ENCODE measurements around the gene SLC9B1. TPM values are rescaled to one million over a fixed set of nuclear protein-coding genes. Genes with fewer than 3 reads are reported as not detected.

Gene SLC9B1
- total and polyA plus RNA-seq, 2 of the 13 experiments (the other 11 are each of a cell fraction or from before 2014, with no cell fraction given), result 0.17 to 0.20 TPM

DNA sequence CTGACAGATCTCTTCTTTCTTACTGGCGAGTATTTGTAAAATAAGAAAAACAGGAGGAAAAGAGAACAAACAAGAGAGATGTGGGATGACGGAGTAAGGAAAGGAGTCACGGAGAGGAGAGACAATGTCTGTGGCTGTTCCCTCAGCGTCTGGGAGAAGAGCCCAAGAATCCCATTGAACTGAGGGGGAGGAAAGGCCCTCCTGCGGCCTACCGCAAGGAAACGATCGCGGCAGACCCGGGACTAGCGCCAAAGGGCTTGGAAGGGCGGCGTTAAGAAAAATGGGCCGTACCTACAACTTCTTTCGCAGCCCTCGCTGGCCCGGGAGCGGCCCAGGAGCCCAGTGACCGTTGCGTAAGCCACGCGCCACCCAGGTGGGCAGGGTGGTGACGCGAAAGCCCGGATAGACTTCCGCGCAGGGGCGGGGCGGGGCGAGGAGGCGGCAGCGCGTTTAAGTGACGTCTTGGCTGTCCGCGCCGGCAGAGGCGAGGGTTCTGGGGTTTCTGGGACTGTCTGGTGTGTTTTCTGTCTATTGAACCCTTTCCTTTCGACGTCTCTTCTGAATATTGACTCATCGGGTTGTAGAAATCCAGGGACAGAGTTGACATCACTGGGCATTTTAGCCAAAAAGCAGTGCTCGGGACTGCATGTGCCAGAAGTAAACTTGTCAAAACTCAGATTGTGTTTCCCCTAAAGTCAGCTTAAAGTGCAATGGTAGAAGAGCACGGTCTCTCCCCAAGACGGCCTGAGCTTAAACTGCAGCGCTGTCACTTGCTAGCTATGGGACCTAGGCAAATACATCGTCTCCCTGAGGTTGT, at the start of gene SLC9B1 (continued):
- TF ChIP-seq NR2C2 (CRISPR knock-in tag; IDR thresholded peaks at IDR 0.05; ENCODE audit: borderline replicate concordance), result peak; percentile 63; the same call in 1 of the 2 replicates
- TF ChIP-seq CBX5 (CRISPR knock-in tag; IDR thresholded peaks at IDR 0.05; ENCODE audit: borderline replicate concordance), result peak; percentile 93; the same call in 1 of the 2 replicates
- no peak for TF ChIP-seq ZNF550 (CRISPR knock-in tag; IDR thresholded peaks at IDR 0.05; ENCODE audit: borderline replicate concordance)
- TF ChIP-seq, protein P1, sequence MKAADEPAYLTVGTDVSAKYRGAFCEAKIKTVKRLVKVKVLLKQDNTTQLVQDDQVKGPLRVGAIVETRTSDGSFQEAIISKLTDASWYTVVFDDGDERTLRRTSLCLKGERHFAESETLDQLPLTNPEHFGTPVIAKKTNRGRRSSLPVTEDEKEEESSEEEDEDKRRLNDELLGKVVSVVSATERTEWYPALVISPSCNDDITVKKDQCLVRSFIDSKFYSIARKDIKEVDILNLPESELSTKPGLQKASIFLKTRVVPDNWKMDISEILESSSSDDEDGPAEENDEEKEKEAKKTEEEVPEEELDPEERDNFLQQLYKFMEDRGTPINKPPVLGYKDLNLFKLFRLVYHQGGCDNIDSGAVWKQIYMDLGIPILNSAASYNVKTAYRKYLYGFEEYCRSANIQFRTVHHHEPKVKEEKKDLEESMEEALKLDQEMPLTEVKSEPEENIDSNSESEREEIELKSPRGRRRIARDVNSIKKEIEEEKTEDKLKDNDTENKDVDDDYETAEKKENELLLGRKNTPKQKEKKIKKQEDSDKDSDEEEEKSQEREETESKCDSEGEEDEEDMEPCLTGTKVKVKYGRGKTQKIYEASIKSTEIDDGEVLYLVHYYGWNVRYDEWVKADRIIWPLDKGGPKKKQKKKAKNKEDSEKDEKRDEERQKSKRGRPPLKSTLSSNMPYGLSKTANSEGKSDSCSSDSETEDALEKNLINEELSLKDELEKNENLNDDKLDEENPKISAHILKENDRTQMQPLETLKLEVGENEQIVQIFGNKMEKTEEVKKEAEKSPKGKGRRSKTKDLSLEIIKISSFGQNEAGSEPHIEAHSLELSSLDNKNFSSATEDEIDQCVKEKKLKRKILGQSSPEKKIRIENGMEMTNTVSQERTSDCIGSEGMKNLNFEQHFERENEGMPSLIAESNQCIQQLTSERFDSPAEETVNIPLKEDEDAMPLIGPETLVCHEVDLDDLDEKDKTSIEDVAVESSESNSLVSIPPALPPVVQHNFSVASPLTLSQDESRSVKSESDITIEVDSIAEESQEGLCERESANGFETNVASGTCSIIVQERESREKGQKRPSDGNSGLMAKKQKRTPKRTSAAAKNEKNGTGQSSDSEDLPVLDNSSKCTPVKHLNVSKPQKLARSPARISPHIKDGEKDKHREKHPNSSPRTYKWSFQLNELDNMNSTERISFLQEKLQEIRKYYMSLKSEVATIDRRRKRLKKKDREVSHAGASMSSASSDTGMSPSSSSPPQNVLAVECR (CRISPR knock-in tag; IDR thresholded peaks at IDR 0.05; ENCODE audit: borderline replicate concordance), result peak; percentile 91
- TF ChIP-seq EZH2 (conservative IDR thresholded peaks at IDR 0.05; ENCODE audit: low read depth, low read length), result no peak
- TF ChIP-seq, protein P2, sequence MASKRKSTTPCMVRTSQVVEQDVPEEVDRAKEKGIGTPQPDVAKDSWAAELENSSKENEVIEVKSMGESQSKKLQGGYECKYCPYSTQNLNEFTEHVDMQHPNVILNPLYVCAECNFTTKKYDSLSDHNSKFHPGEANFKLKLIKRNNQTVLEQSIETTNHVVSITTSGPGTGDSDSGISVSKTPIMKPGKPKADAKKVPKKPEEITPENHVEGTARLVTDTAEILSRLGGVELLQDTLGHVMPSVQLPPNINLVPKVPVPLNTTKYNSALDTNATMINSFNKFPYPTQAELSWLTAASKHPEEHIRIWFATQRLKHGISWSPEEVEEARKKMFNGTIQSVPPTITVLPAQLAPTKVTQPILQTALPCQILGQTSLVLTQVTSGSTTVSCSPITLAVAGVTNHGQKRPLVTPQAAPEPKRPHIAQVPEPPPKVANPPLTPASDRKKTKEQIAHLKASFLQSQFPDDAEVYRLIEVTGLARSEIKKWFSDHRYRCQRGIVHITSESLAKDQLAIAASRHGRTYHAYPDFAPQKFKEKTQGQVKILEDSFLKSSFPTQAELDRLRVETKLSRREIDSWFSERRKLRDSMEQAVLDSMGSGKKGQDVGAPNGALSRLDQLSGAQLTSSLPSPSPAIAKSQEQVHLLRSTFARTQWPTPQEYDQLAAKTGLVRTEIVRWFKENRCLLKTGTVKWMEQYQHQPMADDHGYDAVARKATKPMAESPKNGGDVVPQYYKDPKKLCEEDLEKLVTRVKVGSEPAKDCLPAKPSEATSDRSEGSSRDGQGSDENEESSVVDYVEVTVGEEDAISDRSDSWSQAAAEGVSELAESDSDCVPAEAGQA (IDR thresholded peaks at IDR 0.05; ENCODE audit: low read depth), result peak; percentile 89
- TF ChIP-seq, protein P2 (CRISPR knock-in tag; IDR thresholded peaks at IDR 0.05; ENCODE audit: borderline replicate concordance), result no peak
- no peak for TF ChIP-seq KLF13 (CRISPR knock-in tag; IDR thresholded peaks at IDR 0.05)
- no peak; the same call in 1 of the 2 replicates for TF ChIP-seq SP140L (CRISPR knock-in tag; IDR thresholded peaks at IDR 0.05; ENCODE audit: borderline replicate concordance)
- TF ChIP-seq SRF (IDR thresholded peaks at IDR 0.05; ENCODE audit: low read depth, low read length), result no peak
- TF ChIP-seq, protein P3, sequence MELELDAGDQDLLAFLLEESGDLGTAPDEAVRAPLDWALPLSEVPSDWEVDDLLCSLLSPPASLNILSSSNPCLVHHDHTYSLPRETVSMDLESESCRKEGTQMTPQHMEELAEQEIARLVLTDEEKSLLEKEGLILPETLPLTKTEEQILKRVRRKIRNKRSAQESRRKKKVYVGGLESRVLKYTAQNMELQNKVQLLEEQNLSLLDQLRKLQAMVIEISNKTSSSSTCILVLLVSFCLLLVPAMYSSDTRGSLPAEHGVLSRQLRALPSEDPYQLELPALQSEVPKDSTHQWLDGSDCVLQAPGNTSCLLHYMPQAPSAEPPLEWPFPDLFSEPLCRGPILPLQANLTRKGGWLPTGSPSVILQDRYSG (CRISPR knock-in tag; IDR thresholded peaks at IDR 0.05), result no peak
- TF ChIP-seq REL (CRISPR knock-in tag; conservative IDR thresholded peaks at IDR 0.05), result no peak; the same call in 1 of the 2 replicates
- peak; percentile 100 for TF ChIP-seq KDM2A (CRISPR knock-in tag; IDR thresholded peaks at IDR 0.05; ENCODE audit: borderline replicate concordance, low read depth)
- TF ChIP-seq, protein P4, sequence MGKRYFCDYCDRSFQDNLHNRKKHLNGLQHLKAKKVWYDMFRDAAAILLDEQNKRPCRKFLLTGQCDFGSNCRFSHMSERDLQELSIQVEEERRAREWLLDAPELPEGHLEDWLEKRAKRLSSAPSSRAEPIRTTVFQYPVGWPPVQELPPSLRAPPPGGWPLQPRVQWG (CRISPR knock-in tag; IDR thresholded peaks at IDR 0.05; ENCODE audit: borderline replicate concordance, low read depth), result no peak
- TF ChIP-seq, protein P5, sequence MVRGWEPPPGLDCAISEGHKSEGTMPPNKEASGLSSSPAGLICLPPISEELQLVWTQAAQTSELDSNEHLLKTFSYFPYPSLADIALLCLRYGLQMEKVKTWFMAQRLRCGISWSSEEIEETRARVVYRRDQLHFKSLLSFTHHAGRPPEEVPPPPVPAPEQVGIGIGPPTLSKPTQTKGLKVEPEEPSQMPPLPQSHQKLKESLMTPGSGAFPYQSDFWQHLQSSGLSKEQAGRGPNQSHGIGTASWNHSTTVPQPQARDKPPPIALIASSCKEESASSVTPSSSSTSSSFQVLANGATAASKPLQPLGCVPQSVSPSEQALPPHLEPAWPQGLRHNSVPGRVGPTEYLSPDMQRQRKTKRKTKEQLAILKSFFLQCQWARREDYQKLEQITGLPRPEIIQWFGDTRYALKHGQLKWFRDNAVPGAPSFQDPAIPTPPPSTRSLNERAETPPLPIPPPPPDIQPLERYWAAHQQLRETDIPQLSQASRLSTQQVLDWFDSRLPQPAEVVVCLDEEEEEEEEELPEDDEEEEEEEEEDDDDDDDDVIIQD (CRISPR knock-in tag; IDR thresholded peaks at IDR 0.05; ENCODE audit: low read depth), result no peak
